Measurements from ENCODE around the gene OR5K4. TPM values are rescaled to one million over a fixed set of nuclear protein-coding genes. Genes with fewer than 3 reads are reported as not detected.

OR5K4 gene
- total and polyA plus RNA-seq, 2 donors from 2014 or later: not detected

DNA sequence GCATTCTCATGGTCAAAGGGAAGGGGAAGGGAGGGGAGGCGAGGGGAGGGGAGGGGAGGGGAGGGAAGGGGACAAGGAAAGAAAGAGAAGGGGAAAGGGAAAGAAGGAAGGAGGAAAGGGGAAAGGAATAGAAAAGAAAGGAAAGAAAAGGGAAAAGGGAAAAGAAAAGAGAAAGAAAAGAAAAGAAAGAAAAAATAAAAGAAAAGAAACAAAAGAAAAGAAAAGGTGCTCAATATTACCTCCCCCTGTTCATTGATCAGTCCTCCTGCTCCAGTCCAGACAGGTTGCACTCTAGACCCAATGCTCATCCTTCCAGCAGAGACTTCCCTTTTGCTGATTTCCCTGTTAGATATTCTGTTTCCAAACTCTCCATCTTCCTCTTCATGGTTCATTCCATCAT, 18.8 kb downstream of the OR5K4 start:
- Histone ChIP-seq H3K27me3 (ENCODE audit: control insufficient read depth, insufficient read depth, low read length) (no peaks in the 10 kb centered on the region), H3K9ac (ENCODE audit: low read length in 3 of 3) (no peak overlapping the region), H3K4me1 (ENCODE audit: control insufficient read depth in 2 of 3, insufficient read depth in 2 of 3, low read depth in 1 of 3, low read length in 3 of 3) (no peaks in the 10 kb centered on the region), H3K4me3 (ENCODE audit: low read length in 3 of 3) (no peak overlapping the region), H3K27ac (ENCODE audit: low read depth in 2 of 2, low read length in 2 of 2) (no peak overlapping the region), H3K36me3 (ENCODE audit: control insufficient read depth in 2 of 3, insufficient read depth in 3 of 3, low read length in 3 of 3) (no peaks in the 10 kb centered on the region), H3K9me3 (ENCODE audit: control insufficient read depth in 2 of 3, insufficient read depth in 1 of 3, low read length in 3 of 3) (no peaks in the 10 kb centered on the region)
- no peak for DNase-seq
- TF ChIP-seq, protein P1, sequence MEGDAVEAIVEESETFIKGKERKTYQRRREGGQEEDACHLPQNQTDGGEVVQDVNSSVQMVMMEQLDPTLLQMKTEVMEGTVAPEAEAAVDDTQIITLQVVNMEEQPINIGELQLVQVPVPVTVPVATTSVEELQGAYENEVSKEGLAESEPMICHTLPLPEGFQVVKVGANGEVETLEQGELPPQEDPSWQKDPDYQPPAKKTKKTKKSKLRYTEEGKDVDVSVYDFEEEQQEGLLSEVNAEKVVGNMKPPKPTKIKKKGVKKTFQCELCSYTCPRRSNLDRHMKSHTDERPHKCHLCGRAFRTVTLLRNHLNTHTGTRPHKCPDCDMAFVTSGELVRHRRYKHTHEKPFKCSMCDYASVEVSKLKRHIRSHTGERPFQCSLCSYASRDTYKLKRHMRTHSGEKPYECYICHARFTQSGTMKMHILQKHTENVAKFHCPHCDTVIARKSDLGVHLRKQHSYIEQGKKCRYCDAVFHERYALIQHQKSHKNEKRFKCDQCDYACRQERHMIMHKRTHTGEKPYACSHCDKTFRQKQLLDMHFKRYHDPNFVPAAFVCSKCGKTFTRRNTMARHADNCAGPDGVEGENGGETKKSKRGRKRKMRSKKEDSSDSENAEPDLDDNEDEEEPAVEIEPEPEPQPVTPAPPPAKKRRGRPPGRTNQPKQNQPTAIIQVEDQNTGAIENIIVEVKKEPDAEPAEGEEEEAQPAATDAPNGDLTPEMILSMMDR (IDR thresholded peaks at IDR 0.05; ENCODE audit: borderline replicate concordance, extremely low read depth, insufficient read depth): no peak
- no peak for FAIRE-seq
- intact Hi-C loops (cut with DNase I): no loop called here

DNA sequence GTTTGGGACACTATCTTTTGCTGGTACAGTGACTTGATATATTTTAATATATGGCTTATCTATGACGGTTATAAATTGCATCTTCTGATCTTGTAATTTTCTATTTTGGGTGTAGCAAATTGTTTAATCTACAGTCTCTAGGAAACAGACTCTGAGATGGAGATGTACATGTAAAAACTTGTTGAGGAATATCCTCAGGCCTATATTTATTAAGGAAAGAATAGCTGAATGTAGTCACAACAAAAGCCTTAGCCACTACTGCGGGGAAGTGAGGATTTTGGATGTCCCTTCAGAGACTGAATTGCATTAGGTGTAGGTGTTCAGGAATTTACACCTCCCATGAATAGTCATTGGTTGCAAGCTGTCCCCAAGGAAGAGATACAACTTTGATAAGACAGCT, 23.0 kb downstream of the OR5K4 start:
- TF ChIP-seq, protein P1 (IDR thresholded peaks at IDR 0.05; ENCODE audit: borderline replicate concordance, extremely low read depth, insufficient read depth): no peak
- intact Hi-C loops (cut with DNase I): no loop called here
- Histone ChIP-seq H3K36me3 (ENCODE audit: control insufficient read depth in 2 of 3, insufficient read depth in 3 of 3, low read length in 3 of 3) (no peaks in the 10 kb centered on the region), H3K4me1 (ENCODE audit: control insufficient read depth in 2 of 3, insufficient read depth in 2 of 3, low read depth in 1 of 3, low read length in 3 of 3) (no peaks in the 10 kb centered on the region), H3K4me3 (ENCODE audit: low read length in 3 of 3) (no peak overlapping the region), H3K9ac (ENCODE audit: low read length in 3 of 3) (no peak overlapping the region), H3K9me3 (ENCODE audit: control insufficient read depth in 2 of 3, insufficient read depth in 1 of 3, low read length in 3 of 3) (no peaks in the 10 kb centered on the region), H3K27ac (ENCODE audit: low read depth in 2 of 2, low read length in 2 of 2) (no peak overlapping the region), H3K27me3 (ENCODE audit: control insufficient read depth, insufficient read depth, low read length) (no peaks in the 10 kb centered on the region)
- DNase-seq: no peak
- FAIRE-seq: no peak

DNA sequence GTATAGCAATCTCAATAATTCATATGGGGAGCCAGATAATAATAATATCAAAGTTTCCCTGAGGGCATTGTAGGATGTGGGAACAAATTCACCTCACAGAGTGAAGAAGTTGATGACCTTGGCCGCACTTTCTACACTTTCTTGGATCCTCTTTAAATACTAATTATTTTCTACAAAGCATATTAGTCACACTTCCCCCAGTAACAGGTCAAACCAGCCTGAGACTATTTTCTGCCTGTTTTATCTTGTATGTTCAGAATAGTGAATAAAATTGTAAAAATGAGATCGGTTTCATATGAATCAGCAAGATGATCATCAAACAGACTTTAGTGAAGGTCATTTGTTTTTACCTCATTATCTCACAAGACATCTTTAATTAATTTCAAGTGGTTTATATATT, 34.5 kb downstream of the OR5K4 start:
- Histone ChIP-seq H3K4me3 (ENCODE audit: low read length in 3 of 3) (no peak overlapping the region), H3K36me3 (ENCODE audit: control insufficient read depth in 2 of 3, insufficient read depth in 3 of 3, low read length in 3 of 3) (no peaks in the 10 kb centered on the region), H3K27ac (ENCODE audit: low read depth in 2 of 2, low read length in 2 of 2) (no peak overlapping the region), H3K9ac (ENCODE audit: low read length in 3 of 3) (no peak overlapping the region), H3K9me3 (ENCODE audit: control insufficient read depth in 2 of 3, insufficient read depth in 1 of 3, low read length in 3 of 3) (no peaks in the 10 kb centered on the region), H3K4me1 (ENCODE audit: control insufficient read depth in 2 of 3, insufficient read depth in 2 of 3, low read depth in 1 of 3, low read length in 3 of 3) (no peaks in the 10 kb centered on the region), H3K27me3 (ENCODE audit: control insufficient read depth, insufficient read depth, low read length) (no peaks in the 10 kb centered on the region)
- FAIRE-seq (no peak), DNase-seq (no peak)
- TF ChIP-seq, protein P1 (IDR thresholded peaks at IDR 0.05; ENCODE audit: borderline replicate concordance, extremely low read depth, insufficient read depth): no peak
- intact Hi-C loops (cut with DNase I): no loop called here

DNA sequence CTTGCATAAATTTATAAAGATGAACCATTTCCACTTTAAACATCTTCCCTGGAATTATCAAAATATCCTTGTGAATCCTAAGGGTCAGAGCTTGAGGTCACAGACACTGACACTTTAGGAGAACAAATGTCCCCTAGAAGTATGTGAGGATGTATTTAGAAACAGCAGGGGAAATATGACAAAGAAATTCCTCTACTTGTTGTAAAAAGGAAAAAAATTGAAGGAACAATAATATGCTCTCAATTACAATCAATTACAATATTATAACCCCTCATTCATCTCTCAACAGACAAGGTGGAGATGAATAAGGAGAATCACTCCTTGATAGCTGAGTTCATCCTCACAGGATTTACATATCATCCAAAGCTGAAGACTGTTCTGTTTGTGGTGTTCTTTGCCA, 36.7 kb downstream of the OR5K4 start, which contains the start of gene OR5K3:
Gene OR5K3, plus strand, starts transcription at position 301 of the 400 bp plus-strand sequence. Its CDS starts 0 bp downstream, at position 301.
- intact Hi-C loops (cut with DNase I): no loop called here
- no peaks in the 10 kb centered on the region for H3K36me3 ChIP-seq (ENCODE audit: control insufficient read depth in 2 of 3, insufficient read depth in 3 of 3, low read length in 3 of 3)
- no peak within 1 kb of the TSS for H3K4me3 ChIP-seq (ENCODE audit: low read length in 3 of 3)
- no peak within 1 kb of the TSS for H3K27ac ChIP-seq (ENCODE audit: low read depth in 2 of 2, low read length in 2 of 2)
- no peaks in the 10 kb centered on the region for H3K27me3 ChIP-seq (ENCODE audit: control insufficient read depth, insufficient read depth, low read length)
- H3K4me1 ChIP-seq (ENCODE audit: control insufficient read depth in 2 of 3, insufficient read depth in 2 of 3, low read depth in 1 of 3, low read length in 3 of 3): no peaks in the 10 kb centered on the region
- DNase-seq (no peak), FAIRE-seq (no peak)
- no peaks in the 10 kb centered on the region for H3K9me3 ChIP-seq (ENCODE audit: control insufficient read depth in 2 of 3, insufficient read depth in 1 of 3, low read length in 3 of 3)
- H3K9ac ChIP-seq (ENCODE audit: low read length in 3 of 3): no peak within 1 kb of the TSS
- TF ChIP-seq, protein P1 (IDR thresholded peaks at IDR 0.05; ENCODE audit: borderline replicate concordance, extremely low read depth, insufficient read depth): no peak
